HG02884 (cell line): ENCODE measurements around the gene PTGR1.
A peak's percentile ranks its signal among the peaks of the same experiment; 100 is the strongest.
"Not testable (repeated sequence)": the region's sequence is repeated elsewhere in the genome, so short reads cannot be mapped to it uniquely, and the experiment has no call there.

Experiments
- ATAC-seq: cut with Tn5 transposase; IDR thresholded peaks from one replicate; pipeline ENCODE4 v1.9.1; 2021; ENCODE audit warnings: mild to moderate bottlenecking, moderate library complexity; ENCODE audit not compliant: unreplicated experiment

Gene PTGR1

DNA sequence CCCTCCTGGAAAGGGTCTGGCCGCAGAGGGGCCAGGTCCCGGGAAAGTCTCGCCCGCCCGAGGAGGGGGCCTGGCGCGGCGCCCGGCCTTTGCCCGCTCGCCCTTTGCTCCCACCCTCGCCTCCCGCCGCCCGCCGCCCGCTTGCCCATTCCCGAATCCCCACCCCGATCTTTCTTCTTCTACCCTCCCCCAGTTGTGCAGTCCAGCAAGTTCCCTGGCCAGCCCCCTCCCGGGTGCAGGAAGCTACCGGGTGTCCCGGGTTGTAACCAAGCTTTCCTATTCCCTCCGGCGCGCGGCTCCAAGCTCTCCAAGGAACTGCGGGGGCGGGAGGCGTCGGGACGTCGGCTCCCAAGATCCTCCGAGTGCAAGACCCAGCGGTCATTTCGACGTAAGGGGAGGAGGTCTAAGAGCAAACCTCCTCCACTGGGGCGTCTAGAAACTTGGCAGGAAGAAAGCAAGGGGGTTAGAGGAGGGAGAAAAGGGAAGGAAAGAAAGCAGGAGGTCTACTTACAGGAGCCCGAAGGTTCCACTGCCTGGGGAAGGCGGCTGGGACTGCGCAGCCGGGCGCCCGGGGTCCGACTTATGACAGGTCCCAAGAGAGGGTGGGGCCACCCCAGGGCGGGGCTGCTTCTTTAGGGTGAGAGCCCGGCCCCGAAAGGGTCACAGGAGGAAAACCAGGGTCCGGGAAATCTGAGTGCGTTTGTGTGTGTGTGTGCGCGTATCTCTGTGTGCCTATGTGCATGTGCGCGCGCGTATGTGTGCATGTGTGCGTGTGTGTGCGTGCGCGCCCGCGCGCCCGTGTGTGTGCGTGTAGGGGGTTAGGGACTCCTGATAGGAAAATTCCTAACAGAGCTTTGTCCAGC is at the start of gene PTGR1:
PTGR1 (minus strand) TSS at position 556 of the 863 bp plus-strand sequence. CDS start 2,225 bp downstream, outside the sequence.
- ATAC-seq = no peak

- ATAC-seq = no peak
Observed at GRCh38 chr9:111649016-111649415, 49.6 kb upstream of the PTGR1 start.

DNA sequence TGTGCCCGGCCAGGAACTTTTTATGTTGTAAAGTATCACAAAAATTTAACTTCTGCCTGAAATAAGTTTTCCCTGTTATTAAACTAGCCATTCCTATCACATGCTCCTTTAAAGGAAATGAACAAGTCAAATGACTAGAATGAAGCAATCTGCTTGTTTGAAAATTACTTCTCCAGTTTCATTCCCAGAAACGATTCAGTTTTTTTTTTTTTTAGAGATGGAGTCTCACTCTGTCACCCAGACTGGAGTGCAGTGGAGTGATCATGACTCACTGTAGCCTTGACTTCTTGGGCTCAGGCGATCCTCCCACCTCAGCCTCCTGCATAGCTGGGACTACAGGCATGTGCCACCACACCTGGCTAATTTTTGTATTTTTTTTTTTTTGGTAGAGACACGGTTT is 48.6 kb upstream of the PTGR1 start:
- no peak for ATAC-seq

DNA sequence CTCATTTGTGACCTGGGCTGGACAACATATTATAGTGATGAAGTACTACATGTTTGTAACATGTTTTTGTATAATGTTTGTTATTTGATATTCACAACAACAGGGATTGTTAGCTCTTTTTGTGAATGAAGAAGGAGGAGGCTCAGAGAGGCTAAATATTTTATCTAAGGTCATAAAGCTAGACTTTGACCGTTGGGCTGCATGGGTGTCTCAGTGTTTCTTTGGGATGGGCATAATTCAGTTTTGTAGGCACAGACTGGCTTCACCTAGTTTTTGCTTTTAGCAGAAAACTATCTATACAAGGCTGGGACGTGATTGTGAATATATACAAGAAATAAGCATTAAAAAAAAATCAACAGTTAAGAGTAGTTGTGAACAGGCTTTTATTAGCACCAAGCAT is 47.0 kb upstream of the PTGR1 start:
- no peak for ATAC-seq

DNA sequence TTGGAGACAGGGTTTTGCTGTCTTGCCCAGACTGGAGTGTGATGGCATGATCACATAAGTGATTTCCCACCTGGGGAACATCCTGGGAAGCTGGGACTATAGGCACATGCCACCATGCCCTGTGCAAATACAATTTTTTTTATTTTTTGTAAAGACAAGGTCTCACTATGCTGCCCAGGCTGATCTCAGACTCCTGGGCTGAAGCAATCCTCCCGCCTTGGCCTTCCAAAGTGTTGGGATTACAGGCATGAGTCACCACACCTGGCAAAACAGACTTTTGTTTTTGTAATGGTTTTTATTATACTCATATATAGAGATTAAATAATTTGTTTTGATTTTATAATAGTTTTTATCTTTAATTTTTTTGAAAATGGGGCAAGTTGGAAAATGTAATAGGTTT is 46.4 kb upstream of the PTGR1 start:
- no peak for ATAC-seq

DNA sequence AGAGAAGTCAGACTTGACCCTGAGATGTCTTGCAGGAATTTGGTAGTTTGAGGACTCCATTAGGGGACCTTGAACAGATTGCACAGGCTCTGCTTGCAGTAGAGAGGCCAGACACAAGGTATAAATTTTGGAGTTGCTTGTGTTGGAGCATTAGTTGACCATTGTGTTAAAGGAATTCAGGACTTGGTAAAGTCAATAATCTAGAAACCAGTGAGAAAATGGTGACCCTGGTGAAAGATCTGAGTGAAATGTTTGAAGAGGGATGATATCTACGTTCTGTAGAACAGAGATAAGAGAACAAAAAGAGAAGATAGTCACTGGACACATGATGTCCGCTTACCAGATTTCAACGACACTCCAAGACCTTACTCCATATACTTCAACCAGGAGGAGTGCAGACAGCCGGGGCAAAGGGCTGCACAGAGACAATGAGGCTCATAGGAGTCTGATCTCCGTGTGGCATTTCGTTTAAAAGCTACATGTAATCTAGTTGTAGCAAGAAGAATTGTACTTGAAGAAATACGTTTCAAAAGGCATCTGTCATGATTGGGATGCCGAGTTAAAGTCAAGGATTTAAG is 44.8 kb upstream of the PTGR1 start:
- no peak for ATAC-seq

- ATAC-seq = no peak
Observed at GRCh38 chr9:111637421-111637950, 38.0 kb upstream of the PTGR1 start.

GRCh38 chr9:111634860-111635259 is 35.4 kb upstream of the PTGR1 start:
- no peak for ATAC-seq

- no peak for ATAC-seq
Observed at GRCh38 chr9:111633389-111633736, 33.9 kb upstream of the PTGR1 start.

- ATAC-seq = no peak
Observed at GRCh38 chr9:111632695-111633388, 33.4 kb upstream of the PTGR1 start.

- no peak for ATAC-seq
Observed at GRCh38 chr9:111632060-111632459, 32.6 kb upstream of the PTGR1 start.

- ATAC-seq = peak; percentile 96
Observed at GRCh38 chr9:111631214-111631971, 31.9 kb upstream of the PTGR1 start, which contains the start of gene DNAJC25. Gene DNAJC25, plus strand, starts transcription at chr9:111631334. Its CDS starts 74 bp downstream, at chr9:111631408.

DNA sequence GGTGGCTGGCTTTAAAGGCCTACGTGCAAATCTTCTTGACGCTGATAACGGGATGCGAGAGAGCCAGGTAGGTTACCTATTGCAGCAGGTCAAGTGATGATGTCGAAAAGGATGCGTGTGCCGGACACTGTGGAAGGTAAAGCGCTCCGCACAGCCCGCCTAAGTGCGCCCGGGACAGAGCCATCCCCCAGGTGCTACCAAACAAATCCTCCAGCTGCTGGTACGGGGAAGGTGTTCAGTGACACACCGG is 31.4 kb upstream of the PTGR1 start:
- no peak for ATAC-seq

DNA sequence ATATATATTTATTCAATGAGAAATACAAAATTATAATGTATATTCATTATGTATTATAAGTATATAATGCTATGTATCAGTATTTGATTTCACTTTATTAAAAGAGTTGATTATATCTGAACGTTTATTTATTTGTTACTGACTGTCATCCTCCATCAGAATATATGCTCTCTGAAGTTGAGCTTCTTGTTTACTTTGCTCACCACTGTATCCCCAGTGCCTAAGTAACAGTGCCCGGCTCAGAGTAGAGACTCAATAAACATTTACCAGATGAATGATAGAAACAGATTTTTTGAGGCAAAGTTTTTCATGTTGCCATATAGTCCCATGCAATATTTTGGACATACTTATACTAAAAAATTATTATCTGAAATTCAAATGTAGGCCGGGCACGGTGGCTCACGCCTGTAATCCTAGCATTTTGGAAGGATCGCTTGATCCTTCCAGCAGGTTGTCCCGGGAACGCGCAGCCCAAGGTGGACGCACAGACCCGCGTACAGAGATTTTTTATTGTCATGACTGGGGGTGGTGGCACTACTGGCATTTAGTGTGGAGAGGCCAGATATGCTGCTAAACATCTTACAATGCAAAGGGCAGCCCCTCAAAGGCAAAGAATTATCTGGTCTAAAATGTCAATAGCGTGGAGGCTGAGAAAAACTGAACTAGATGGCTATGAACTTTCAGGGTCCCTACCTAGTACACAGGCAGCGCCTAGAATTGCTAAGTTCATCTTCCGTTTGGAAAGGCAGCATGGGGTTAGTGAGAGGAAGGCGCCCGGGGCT is 30.9 kb upstream of the PTGR1 start:
- peak; percentile 33 for ATAC-seq

GRCh38 chr9:111628411-111628810 is 29.0 kb upstream of the PTGR1 start:
- ATAC-seq = no peak

DNA sequence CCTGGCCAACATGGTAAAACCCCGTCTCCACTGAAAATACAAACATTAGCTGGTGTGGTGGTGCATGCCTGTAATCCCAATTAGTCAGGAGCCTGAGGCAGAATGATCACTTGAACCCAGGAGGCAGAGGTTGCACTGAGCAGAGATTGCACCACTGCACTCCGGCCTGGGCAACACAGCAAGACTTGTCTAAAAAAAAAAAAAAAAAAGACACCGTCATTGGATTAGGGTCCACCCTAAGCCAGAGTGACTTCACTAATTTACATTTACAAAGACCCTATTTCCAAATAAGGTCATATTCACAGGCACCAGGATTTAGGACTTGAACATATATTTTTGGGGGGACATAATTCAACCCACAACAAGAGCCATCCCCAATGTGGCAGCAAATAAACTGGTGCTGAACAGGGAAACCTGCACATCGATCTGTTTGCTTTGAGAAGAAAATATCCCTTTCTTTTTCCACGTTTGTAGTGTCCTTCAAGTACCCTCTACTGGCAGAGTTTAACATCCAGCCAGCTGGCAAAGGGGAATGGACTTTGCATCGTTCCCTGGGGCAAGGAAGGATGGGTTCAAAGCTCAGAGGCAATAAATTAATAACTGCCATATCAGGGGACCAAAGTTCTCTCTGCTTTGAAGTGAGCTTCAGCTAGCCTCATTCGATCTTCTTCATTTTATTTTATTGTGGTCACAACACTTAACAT is 28.0 kb upstream of the PTGR1 start:
- no peak for ATAC-seq

DNA sequence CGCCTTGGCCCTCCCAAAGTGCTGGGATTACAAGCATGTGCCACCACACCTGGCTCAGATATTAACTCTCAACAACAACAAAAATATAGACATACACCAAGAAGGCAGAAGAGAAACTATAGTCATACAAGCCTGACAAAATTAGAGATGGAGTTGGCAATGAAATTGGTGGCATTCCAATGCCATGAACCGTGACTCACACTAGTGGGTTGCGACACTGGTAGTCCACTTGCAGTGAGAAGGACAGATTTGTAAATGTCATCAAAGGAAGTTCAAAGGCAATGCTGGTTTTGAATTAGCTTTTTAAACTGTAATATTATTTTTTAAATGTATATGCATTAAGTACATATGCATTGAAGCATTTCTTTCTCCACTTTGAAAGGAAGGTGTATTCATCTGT is 23.2 kb upstream of the PTGR1 start:
- ATAC-seq = no peak

DNA sequence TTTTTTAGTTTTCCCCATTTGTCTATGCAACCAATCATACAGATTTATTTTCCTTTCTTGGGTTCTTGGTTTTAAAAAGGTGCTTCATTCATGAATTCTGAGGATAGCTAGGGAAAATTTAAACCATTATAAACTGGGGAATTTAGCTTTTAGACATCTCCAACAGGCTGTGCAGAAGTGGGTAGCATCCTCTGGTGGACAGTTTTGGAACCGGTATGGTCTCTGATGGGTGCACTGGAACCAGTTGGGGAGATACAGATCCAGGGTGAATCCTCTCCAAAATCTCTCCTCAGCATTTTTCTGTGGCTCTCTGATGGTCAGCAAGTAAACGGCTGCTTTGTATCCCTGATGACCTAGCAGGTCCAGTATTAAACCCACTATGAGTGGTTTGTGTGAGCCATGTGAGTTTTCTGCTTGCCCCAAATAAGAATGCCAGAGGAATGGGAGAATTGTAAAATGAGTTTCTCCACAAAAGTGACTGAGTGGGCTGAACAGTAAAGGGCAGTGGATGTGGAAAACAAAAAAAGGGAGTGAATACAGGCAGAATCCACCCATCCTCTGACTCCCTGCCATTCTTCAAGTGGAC is 22.5 kb upstream of the PTGR1 start:
- no peak for ATAC-seq

DNA sequence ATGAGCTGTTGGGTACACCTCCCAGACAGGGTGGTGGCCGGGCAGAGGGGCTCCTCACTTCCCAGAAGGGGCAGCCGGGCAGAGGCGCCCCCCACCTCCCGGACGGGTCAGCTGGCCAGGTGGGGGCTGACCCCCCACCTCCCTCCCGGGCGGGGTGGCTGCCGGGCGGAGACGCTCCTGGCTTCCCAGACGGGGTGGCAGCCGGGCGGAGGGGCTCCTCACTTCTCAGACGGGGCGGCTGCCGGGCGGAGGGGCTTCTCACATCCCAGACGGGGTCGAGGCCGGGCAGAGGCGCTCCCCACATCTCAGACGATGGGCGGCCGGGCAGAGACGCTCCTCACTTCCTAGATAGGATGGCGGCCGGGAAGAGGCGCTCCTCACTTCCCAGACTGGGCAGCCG is 17.9 kb upstream of the PTGR1 start:
- ATAC-seq = not testable (repeated sequence)
